WTC11 (cell line): ENCODE data around the gene ZC2HC1C. TPM values are rescaled to one million over a fixed set of nuclear protein-coding genes. Genes with fewer than 3 reads are reported as not detected.

Experiments
- ATAC-seq: fragments of 200-7000 bp; cut with Tn5 transposase; 2 replicates; pipeline ENCODE4 v1.10.0; 2021; ENCODE audit warnings: mild to moderate bottlenecking, moderate library complexity
- CTCF ChIA-PET: fragments of 300-600 bp; sonication (Branson Sonifier 250); formaldehyde crosslinking; loops from one replicate; lab custom pipeline; 2021; ENCODE audit warnings: antibody characterized with exemption; lab: Charles Lee
- POLR2A ChIA-PET: fragments of 350-600 bp; sonication (Branson Sonifier 250); formaldehyde crosslinking; loops from one replicate; lab custom pipeline; 2021; ENCODE audit warnings: antibody characterized with exemption; lab: Charles Lee
- DNase-seq: peaks from one replicate; pipeline ENCODE4 v3.0.0; 2021; ENCODE audit warnings: low spot score
- H3K27ac Mint-ChIP-seq: 2 replicates; pipeline ENCODE4 v1.8.0; 2021; ENCODE audit warnings: mixed read lengths
- H3K27me3 Mint-ChIP-seq: 2 replicates; pipeline ENCODE4 v1.8.0; 2021; ENCODE audit warnings: low read depth, mild to moderate bottlenecking, moderate library complexity, mixed read lengths
- H3K36me3 Mint-ChIP-seq: 2 replicates; pipeline ENCODE4 v1.8.0; 2021; ENCODE audit warnings: mixed read lengths
- H3K4me1 Mint-ChIP-seq: 2 replicates; pipeline ENCODE4 v1.8.0; 2022; ENCODE audit warnings: mixed read lengths
- H3K4me3 Mint-ChIP-seq: 2 replicates; pipeline ENCODE4 v1.8.0; 2021; ENCODE audit warnings: mild to moderate bottlenecking, moderate library complexity, mixed read lengths
- H3K9me3 Mint-ChIP-seq: 2 replicates; pipeline ENCODE4 v1.8.0; 2021; ENCODE audit warnings: mixed read lengths
- ARID4B ChIP-seq: sonication (generic); formaldehyde crosslinking; IDR thresholded peaks from 2 replicates; pipeline ENCODE4 v1.8.0; 2023; ENCODE audit warnings: missing genetic modification reagents, mild to moderate bottlenecking, borderline replicate concordance
- ATF1 ChIP-seq: sonication (generic); formaldehyde crosslinking; IDR thresholded peaks from 2 replicates; pipeline ENCODE4 v1.8.1; 2023; ENCODE audit warnings: mild to moderate bottlenecking, moderate library complexity, missing genetic modification reagents
- CBFB ChIP-seq: sonication (generic); formaldehyde crosslinking; IDR thresholded peaks from 2 replicates; pipeline ENCODE4 v1.8.1; 2022; ENCODE audit warnings: mild to moderate bottlenecking, low read depth, missing genetic modification reagents
- CDX4 ChIP-seq: fragments of 250-450 bp; sonication (Bioruptor Pico); IDR thresholded peaks from 2 replicates; pipeline ENCODE4 v1.9.0; 2021; ENCODE audit warnings: moderate library complexity, mild to moderate bottlenecking, inconsistent platforms, borderline replicate concordance
- EMX1 ChIP-seq: fragments of 250-450 bp; sonication (Bioruptor Pico); IDR thresholded peaks from 2 replicates; pipeline ENCODE4 v1.8.0; 2021; ENCODE audit warnings: mild to moderate bottlenecking
- ESRRA ChIP-seq: sonication (generic); formaldehyde crosslinking; IDR thresholded peaks from 2 replicates; pipeline ENCODE4 v1.8.1; 2022; ENCODE audit warnings: mild to moderate bottlenecking, missing genetic modification reagents, borderline replicate concordance
- FOXJ3 ChIP-seq: sonication (generic); formaldehyde crosslinking; IDR thresholded peaks from 2 replicates; pipeline ENCODE4 v1.9.0; 2021; ENCODE audit warnings: missing genetic modification reagents, mild to moderate bottlenecking, borderline replicate concordance
- GTF2I ChIP-seq: fragments of 250-450 bp; sonication (Bioruptor Pico); conservative IDR thresholded peaks from 2 replicates; pipeline ENCODE4 v1.4.0; 2021; ENCODE audit warnings: mild to moderate bottlenecking
- HMGA2 ChIP-seq: fragments of 250-450 bp; sonication (Bioruptor Pico); IDR thresholded peaks from 2 replicates; pipeline ENCODE4 v1.4.0; 2021; ENCODE audit warnings: mild to moderate bottlenecking, moderate library complexity
- JUN ChIP-seq: sonication (generic); formaldehyde crosslinking; IDR thresholded peaks from 2 replicates; pipeline ENCODE4 v1.8.0; 2023; ENCODE audit warnings: mild to moderate bottlenecking, missing genetic modification reagents
- MYBL2 ChIP-seq: sonication (generic); formaldehyde crosslinking; IDR thresholded peaks from 2 replicates; pipeline ENCODE4 v1.8.1; 2023; ENCODE audit warnings: mild to moderate bottlenecking, moderate library complexity, missing genetic modification reagents
- NR2C2 ChIP-seq: sonication (generic); formaldehyde crosslinking; IDR thresholded peaks from 2 replicates; pipeline ENCODE4 v1.8.0; 2022; ENCODE audit warnings: mild to moderate bottlenecking, missing genetic modification reagents
- RELA ChIP-seq: sonication (generic); formaldehyde crosslinking; IDR thresholded peaks from 2 replicates; pipeline ENCODE4 v1.8.1; 2022; ENCODE audit warnings: missing genetic modification reagents, mild to moderate bottlenecking, borderline replicate concordance
- SMAD3 ChIP-seq: sonication (generic); formaldehyde crosslinking; IDR thresholded peaks from 2 replicates; pipeline ENCODE4 v1.8.0; 2022; ENCODE audit warnings: missing genetic modification reagents, mild to moderate bottlenecking, borderline replicate concordance
- SP1 ChIP-seq: sonication (generic); formaldehyde crosslinking; conservative IDR thresholded peaks from 2 replicates; pipeline ENCODE4 v1.8.1; 2022; ENCODE audit warnings: missing genetic modification reagents
- ZNF138 ChIP-seq: sonication (generic); formaldehyde crosslinking; conservative IDR thresholded peaks from 2 replicates; pipeline ENCODE4 v1.8.1; 2022; ENCODE audit warnings: mild to moderate bottlenecking, moderate library complexity, missing genetic modification reagents
- ZNF219 ChIP-seq: sonication (generic); formaldehyde crosslinking; IDR thresholded peaks from 2 replicates; pipeline ENCODE4 v1.8.0; 2023; ENCODE audit warnings: missing genetic modification reagents, mild to moderate bottlenecking, borderline replicate concordance
- ZNF671 ChIP-seq: fragments of 250-450 bp; sonication (Bioruptor Pico); IDR thresholded peaks from 2 replicates; pipeline ENCODE4 v1.8.0; 2021; ENCODE audit warnings: mild to moderate bottlenecking
- ZSCAN18 ChIP-seq: fragments of 250-450 bp; sonication (Bioruptor Pico); IDR thresholded peaks from 2 replicates; pipeline ENCODE4 v2.1.2; 2022; ENCODE audit warnings: mild to moderate bottlenecking, moderate library complexity
- total RNA-seq: library from RNA; stranded (reverse); gene quantifications from 3 replicates; pipeline ENCODE4 v1.2.3, GENCODE V29; 2021
- TF ChIP-seq, protein P1 (sequence below): fragments of 250-450 bp; sonication (Bioruptor Pico); IDR thresholded peaks from 2 replicates; pipeline ENCODE4 v1.9.0; 2021; ENCODE audit warnings: mild to moderate bottlenecking
- TF ChIP-seq, protein P2 (sequence below): sonication (generic); formaldehyde crosslinking; IDR thresholded peaks from 2 replicates; pipeline ENCODE4 v1.8.1; 2023; ENCODE audit warnings: mild to moderate bottlenecking, missing genetic modification reagents
- TF ChIP-seq, protein P3 (sequence below): sonication (generic); formaldehyde crosslinking; IDR thresholded peaks from 2 replicates; pipeline ENCODE4 v1.8.1; 2023; ENCODE audit warnings: mild to moderate bottlenecking, missing genetic modification reagents, moderate library complexity
- TF ChIP-seq, protein P4 (sequence below): sonication (generic); formaldehyde crosslinking; IDR thresholded peaks from 2 replicates; pipeline ENCODE4 v1.8.0; 2022; ENCODE audit warnings: mild to moderate bottlenecking, missing genetic modification reagents

ZC2HC1C gene
- total RNA-seq, 1 experiment from 2014 or later, result 1.6 TPM

DNA sequence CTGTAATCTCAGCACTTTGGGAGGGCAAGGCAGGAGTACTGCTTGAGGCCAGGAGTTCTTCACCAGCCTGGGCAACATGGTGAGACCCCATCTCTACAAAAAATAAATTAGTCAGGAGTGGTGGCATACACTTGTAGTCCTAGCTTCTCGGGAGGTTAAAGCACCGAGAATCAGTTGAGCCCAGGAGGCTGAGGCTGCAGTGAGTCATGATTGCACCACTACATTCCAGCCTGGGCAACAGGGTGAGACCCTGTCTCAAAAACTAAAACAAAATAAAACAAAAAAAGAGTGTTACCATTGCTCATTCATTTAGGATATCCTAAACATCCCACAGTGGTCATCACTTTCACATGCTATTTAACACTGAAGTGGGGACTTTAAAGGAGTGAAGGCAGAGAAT, 49.6 kb downstream of the ZC2HC1C start:
- Mint-ChIP-seq H3K36me3 (peaks cover 28% of the 10 kb centered on the region), H3K27me3 (no peaks in the 10 kb centered on the region), H3K27ac (no peak overlapping the region), H3K4me1 (no peaks in the 10 kb centered on the region), H3K9me3 (no peaks in the 10 kb centered on the region), H3K4me3 (no peak overlapping the region)
- ChIA-PET POLR2A (no interaction called here), CTCF (no interaction called here)
- ATAC-seq (no peak), DNase-seq (no peak)
- TF ChIP-seq ATF1 (CRISPR knock-in tag), result no peak
- no peak for TF ChIP-seq ZSCAN18 (CRISPR knock-in tag)
- TF ChIP-seq, protein P1, sequence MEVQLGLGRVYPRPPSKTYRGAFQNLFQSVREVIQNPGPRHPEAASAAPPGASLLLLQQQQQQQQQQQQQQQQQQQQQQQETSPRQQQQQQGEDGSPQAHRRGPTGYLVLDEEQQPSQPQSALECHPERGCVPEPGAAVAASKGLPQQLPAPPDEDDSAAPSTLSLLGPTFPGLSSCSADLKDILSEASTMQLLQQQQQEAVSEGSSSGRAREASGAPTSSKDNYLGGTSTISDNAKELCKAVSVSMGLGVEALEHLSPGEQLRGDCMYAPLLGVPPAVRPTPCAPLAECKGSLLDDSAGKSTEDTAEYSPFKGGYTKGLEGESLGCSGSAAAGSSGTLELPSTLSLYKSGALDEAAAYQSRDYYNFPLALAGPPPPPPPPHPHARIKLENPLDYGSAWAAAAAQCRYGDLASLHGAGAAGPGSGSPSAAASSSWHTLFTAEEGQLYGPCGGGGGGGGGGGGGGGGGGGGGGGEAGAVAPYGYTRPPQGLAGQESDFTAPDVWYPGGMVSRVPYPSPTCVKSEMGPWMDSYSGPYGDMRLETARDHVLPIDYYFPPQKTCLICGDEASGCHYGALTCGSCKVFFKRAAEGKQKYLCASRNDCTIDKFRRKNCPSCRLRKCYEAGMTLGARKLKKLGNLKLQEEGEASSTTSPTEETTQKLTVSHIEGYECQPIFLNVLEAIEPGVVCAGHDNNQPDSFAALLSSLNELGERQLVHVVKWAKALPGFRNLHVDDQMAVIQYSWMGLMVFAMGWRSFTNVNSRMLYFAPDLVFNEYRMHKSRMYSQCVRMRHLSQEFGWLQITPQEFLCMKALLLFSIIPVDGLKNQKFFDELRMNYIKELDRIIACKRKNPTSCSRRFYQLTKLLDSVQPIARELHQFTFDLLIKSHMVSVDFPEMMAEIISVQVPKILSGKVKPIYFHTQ (CRISPR knock-in tag), result no peak
- TF ChIP-seq, protein P2, sequence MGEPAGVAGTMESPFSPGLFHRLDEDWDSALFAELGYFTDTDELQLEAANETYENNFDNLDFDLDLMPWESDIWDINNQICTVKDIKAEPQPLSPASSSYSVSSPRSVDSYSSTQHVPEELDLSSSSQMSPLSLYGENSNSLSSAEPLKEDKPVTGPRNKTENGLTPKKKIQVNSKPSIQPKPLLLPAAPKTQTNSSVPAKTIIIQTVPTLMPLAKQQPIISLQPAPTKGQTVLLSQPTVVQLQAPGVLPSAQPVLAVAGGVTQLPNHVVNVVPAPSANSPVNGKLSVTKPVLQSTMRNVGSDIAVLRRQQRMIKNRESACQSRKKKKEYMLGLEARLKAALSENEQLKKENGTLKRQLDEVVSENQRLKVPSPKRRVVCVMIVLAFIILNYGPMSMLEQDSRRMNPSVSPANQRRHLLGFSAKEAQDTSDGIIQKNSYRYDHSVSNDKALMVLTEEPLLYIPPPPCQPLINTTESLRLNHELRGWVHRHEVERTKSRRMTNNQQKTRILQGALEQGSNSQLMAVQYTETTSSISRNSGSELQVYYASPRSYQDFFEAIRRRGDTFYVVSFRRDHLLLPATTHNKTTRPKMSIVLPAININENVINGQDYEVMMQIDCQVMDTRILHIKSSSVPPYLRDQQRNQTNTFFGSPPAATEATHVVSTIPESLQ, result no peak
- TF ChIP-seq EMX1 (CRISPR knock-in tag), result no peak
- TF ChIP-seq CDX4, result no peak
- TF ChIP-seq ZNF219 (CRISPR knock-in tag), result no peak
- TF ChIP-seq MYBL2 (CRISPR knock-in tag), result no peak
- TF ChIP-seq HMGA2 (CRISPR knock-in tag), result no peak
- no peak for TF ChIP-seq JUN (CRISPR knock-in tag)
- TF ChIP-seq GTF2I (CRISPR knock-in tag), result no peak
- TF ChIP-seq ARID4B (CRISPR knock-in tag), result no peak
- no peak for TF ChIP-seq CBFB (CRISPR knock-in tag)

DNA sequence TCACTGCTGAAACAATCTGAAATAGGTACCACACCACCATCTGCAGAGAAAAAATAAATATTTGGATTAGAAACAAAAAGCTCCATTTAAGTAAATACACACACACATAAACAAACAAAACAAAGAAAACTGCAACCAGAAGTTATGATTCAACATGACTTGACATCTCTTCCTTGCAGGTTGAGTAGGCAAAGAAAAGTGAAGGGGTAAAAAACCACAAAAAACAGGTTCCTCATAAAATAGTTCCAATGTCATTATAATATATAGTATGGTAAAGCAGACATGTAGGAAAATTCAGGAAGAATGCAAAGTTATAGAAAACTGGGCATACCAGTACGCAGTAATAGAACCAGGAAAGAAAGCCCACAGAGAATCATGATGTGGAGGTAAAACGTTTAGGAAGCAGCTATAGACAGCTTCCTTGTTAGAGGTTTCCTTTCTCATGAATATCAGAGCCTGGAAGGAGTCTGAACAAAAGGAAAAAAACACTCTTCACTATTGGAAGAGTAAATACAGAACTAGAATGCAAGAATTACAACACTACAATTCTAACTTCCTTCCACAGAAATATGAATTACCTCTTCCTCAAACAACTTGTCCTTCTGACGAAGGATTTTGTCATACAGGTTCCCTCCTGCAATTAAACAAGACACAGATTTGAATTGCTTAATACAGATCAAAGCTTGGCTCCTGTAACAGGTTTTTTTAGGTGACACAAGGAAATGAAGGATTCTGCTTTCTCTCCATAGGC, 51.3 kb downstream of the ZC2HC1C start:
- DNase-seq, result no peak
- Mint-ChIP-seq H3K9me3 (no peaks in the 10 kb centered on the region), H3K4me3 (no peak overlapping the region), H3K36me3 (peaks cover 23% of the 10 kb centered on the region), H3K4me1 (peaks cover 3% of the 10 kb centered on the region), H3K27me3 (no peaks in the 10 kb centered on the region), H3K27ac (no peak overlapping the region)
- CTCF ChIA-PET, result no interaction called here
- ATAC-seq, result no peak
- POLR2A ChIA-PET, result no interaction called here
- TF ChIP-seq NR2C2 (CRISPR knock-in tag), result no peak
- no peak for TF ChIP-seq RELA
- TF ChIP-seq ZNF138 (CRISPR knock-in tag), result no peak
- no peak for TF ChIP-seq FOXJ3 (CRISPR knock-in tag)
- TF ChIP-seq, protein P3, sequence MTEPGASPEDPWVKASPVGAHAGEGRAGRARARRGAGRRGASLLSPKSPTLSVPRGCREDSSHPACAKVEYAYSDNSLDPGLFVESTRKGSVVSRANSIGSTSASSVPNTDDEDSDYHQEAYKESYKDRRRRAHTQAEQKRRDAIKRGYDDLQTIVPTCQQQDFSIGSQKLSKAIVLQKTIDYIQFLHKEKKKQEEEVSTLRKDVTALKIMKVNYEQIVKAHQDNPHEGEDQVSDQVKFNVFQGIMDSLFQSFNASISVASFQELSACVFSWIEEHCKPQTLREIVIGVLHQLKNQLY (CRISPR knock-in tag), result no peak
- TF ChIP-seq ESRRA (CRISPR knock-in tag), result no peak
- TF ChIP-seq ZNF671 (CRISPR knock-in tag), result no peak
- no peak for TF ChIP-seq SP1 (CRISPR knock-in tag)
- TF ChIP-seq, protein P4, sequence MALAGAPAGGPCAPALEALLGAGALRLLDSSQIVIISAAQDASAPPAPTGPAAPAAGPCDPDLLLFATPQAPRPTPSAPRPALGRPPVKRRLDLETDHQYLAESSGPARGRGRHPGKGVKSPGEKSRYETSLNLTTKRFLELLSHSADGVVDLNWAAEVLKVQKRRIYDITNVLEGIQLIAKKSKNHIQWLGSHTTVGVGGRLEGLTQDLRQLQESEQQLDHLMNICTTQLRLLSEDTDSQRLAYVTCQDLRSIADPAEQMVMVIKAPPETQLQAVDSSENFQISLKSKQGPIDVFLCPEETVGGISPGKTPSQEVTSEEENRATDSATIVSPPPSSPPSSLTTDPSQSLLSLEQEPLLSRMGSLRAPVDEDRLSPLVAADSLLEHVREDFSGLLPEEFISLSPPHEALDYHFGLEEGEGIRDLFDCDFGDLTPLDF (CRISPR knock-in tag), result no peak
- no peak for TF ChIP-seq SMAD3 (CRISPR knock-in tag)
